ENCODE data around the gene PALM.
"Not testable (repeated sequence)": the region's sequence is repeated elsewhere in the genome, so short reads cannot be mapped to it uniquely, and the experiment has no call there.

PALM gene

DNA sequence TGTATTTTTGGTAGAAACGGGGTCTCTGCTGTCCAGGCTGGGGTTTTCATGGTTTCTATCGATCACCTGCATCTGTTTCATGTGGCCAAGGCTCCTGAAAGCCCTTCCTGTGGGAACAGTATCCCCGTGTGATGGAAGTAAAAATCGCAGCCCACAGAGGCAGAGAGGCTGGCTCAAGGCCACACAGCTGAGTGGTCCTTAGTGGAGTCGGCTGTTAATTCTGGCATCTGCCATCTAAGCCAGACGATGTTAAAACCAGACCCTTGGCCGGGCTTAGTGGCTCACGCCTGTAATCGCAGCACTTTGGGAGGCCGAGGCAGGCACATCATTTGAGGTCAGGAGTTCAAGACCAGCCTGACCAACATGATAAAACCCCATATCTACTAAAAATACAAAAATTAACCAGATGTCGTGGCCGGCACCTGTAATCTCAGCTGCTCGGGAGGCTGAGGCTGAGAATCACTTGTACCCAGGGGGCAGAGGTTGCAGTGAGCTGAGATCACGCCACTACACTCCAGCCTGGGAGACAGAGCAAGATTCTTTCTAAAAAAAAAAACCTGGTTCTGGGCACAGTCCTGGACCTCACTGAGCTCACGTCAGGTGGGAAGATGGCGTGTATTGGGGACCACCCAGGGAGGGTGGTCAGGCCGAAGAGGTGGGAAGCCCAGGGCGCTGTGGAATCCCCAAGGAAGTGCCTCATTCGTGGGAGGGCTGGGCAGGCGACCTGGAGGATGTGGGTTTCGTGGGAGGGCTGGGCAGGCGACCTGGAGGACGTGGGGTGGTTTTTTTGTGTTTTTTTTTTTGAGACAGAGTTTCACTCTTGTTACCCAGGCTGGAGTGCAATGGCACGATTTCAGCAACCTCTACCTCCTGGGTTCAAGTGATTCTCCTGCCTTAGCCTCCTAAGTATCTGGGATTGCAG, 23.7 kb downstream of the PALM start:
- DNase-seq, result no peak

DNA sequence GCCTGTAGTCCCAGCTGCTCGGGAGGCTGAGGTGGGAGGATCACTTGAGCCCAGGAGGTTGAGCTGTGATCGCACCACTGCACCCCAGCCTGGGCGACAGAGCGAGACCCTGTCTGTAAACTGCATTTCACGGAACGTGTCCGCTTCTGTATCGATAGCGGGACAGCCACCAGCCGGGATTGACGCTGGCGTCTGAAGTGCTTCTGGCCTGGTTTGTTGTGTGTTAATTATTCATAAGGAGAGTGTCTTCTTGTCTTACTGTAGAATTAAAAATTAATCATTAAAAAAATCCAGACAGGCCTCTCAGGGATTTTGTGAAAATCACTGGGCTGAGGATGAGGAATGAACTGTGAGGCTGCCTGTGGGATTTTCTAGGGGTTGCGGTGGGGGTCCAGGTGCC, 26.0 kb downstream of the PALM start:
- DNase-seq, result no peak

GRCh38 chr19:736125-736524, 27.4 kb downstream of the PALM start:
- DNase-seq, result no peak

- DNase-seq, result no peak
Measured at GRCh38 chr19:737591-738093, 28.9 kb downstream of the PALM start.

DNA sequence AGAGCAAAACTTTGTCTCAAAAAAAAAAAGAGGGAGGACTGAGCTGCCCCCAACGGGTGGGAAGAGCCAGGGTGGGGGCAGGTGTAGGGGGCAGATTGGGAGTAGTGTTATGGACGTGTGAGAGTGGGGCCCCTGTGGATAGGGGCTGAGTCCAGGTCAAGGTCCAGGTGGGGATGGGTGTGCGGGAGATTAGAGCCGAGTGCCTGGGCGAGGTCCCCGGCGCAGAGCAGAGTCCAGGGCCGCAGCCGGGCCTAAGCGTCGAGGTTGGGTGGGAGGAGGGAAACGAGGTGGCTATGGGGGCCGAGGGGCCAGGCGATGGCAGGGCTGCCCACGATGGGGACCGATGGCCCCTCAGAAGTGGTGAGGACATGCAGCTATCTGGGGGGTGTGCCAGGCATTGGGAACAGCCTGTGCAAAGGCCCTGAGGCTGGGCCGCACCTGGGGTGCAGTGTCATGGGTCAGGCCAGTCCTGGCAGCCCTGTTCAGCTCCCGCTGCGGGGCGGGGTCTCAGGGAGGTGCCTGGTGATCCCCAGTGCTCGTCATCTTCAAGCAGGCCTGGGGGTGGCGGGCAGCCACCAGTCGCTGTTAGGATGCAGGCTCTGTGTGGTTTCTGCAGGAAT, 29.9 kb downstream of the PALM start:
- DNase-seq, result no peak

DNA sequence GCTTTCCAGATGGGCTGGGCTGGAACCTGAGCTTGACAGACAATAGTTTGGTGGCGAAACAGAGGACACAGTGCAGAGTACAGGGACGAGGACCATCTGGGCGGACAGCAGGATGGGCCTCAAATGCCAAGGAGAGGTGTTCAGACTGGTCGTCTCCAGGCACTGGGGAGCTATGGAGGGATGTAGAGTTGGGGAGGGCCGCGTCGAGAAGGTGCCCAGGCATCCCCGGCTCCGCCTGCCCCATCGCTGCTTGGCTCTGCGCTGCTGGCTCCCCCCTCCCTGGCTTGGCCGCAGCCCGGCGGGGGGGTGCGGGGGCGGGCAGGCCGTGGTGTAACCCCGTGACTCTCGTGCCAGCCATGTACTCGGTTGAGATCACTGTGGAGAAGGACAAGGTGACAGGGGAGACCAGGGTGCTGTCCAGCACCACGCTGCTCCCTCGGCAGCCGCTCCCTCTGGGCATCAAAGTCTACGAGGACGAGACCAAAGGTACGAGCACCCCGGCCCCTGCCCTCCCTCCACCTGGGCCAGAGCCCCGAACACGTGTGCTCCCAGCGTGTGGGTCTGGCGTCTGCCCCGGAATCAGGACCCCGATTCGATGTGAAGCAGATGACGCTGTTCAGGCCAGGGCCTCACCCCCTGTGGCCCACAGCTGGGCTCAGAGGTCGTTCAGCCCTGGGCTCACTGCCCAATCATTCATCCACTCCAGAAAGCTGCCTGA, 31.4 kb downstream of the PALM start:
- DNase-seq, result peak; percentile 57

GRCh38 chr19:740816-741505, 32.2 kb downstream of the PALM start:
- DNase-seq, result not testable (repeated sequence)

GRCh38 chr19:741506-742131, 32.9 kb downstream of the PALM start:
- peak; percentile 6 for DNase-seq

DNA sequence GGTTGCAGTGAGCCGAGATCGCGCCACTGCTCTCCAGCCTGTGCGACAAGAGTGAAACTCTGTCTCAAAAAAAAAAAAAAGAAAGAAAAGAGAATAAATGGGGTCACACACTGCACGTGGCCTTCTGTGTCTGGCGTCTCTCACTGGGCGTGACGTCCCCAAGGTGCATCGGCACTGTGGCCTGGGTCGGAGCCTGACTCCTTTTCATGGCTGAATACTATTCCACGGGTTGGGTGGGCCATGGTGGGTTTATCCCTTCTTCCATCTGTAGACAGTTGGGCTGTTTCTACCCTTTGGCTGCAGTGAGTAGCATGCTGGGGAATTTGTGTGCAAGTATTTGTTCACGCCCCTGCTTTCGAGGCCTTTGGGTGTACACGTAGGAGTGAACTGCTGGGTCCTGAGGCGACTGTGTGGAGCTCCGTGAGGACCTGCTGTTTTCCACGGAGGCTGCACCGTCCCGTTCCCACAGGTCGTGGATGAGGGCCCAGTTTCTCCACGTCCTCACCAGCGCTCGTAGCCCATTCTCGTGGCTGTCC, 33.9 kb downstream of the PALM start:
- no peak for DNase-seq

- peak; percentile 98 for DNase-seq
Measured at GRCh38 chr19:743168-743687, 34.5 kb downstream of the PALM start.

DNA sequence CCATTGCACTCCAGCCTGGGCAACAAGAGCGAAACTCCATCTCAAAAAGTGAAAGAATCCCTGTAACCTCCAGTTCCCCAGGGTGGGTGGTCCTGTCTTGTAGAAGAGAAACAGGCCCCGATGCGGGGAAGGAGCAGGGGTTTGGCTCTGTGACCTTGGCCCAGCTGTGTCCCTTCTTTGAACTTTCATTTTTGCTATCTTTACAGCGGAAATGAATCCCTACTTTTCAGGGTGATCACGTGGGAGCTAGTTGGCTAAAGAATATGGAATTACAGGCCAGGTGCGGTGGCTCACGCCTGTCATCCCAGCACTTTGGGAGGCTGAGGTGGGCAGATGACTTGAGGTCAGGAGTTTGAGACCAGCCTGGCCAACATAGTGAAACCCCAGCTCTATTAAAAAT, 36.4 kb downstream of the PALM start:
- not testable (repeated sequence) for DNase-seq

- DNase-seq, result no peak
Measured at GRCh38 chr19:746208-746819, 37.6 kb downstream of the PALM start.

GRCh38 chr19:746956-747355, 38.2 kb downstream of the PALM start:
- no peak for DNase-seq

GRCh38 chr19:747432-748273, 38.9 kb downstream of the PALM start:
- DNase-seq, result no peak

DNA sequence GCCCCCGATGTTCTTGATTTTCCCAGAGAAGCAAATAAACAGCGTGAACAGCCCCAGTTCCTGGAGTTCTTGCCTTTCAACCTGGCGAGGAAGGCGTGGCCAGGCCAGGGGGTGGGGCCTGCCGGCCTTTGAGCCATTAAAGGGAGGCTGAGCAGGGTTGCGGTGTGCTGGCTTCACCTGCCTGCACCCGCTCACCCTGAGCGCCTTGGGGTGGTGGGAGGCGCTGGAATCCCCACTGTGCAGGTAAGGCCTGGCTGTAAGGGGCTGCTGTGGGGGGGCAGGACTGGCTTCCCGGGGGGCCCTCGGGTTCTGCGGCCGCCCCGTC, 39.5 kb downstream of the PALM start:
- no peak for DNase-seq

GRCh38 chr19:749811-750210, 41.1 kb downstream of the PALM start:
- no peak for DNase-seq

DNA sequence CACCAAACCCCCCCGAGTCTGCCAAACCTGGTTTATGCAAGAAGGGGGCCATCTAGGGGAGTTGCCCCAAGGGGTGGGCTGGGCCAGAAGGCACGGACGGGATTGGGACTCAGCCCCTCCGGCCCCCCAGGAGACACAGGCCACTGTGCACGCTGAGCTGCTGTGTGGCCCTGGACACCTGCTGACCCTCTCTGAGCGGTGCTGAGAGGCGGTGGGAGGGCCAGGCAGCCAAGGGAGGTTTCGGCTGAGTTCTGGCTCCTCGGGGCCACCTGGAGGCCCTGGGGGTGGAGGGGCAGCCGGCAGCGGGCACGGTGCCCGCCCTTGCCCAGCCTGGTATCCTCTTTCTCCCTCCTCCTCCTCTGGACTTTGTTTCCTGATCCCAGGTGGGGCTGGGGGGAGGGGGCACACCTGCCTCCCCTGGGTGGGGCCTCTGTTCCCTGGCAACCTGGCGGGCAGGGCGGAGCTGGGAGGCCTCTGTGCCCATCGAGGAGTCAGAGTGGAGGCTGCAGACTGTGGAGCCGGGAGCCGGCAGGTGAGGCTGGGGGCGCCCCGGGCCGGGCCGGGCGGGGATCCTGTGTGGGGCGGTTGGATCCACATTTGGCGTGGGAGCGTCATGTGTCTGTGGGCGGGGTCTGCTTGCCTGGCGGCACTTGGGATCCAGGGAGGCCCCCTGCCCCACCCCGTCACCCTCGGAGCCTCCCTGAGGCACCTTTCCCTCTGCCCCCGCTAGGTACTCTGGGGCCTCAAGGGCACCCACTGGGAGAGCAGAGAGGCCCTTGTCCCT, 42.1 kb downstream of the PALM start, which contains the start of gene MISP:
MISP (plus strand) TSS at position 473 of the 784 bp plus-strand sequence. CDS start 5,835 bp downstream, outside the sequence.
- peak; percentile 92 for DNase-seq

- peak; percentile 27 for DNase-seq
Measured at GRCh38 chr19:751501-752341, 43.0 kb downstream of the PALM start.

Data from DMS79 treated with DMSO at 0.1 percent for 48 hours (cell line).